Measurements from ENCODE around the gene TRMO.
A peak's percentile ranks its signal among the peaks of the same experiment; 100 is the strongest.

The TRMO gene

DNA sequence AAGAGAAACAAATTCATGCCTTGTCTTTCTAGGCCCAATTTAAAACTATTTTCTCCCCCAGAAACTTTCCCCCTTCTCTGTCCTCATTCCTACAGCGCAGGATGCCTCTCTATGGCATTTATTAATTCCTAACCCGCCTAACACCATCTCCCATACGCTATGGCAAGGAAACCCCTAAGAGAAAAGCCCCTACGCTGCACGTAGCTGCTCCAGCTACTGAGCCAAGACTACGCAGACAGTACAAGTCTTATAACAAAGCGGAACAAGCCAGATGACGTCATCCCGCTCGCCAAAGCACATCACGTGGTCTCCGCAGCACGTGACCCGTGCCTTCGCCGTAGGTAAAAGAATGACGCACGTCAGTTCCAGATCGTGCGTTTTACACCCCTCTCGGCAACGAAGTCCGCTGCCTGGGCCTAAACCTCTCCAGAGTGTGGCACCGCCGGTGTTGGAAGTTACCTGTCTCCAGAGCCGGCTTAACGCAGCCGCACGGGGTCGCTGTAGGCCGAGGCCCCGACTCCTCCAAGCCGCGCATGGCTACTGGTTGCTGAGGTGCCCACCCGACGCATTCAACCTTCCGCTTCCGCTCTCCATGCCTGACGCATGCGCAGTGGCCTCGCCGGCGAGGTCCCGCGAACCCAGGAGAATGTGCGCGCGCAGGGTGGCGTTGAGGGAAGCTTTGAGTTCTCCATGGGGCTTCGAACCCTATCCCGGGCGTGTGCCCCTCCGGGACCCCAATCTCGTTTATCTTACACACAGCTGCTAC, at the start of gene TRMO (continued):
- TF ChIP-seq KLF16 (tag by site-specific recombination; IDR thresholded peaks at IDR 0.05), result peak; percentile 95
- TF ChIP-seq ZNF10 (tag by site-specific recombination; IDR thresholded peaks at IDR 0.05), result peak; percentile 91
- TF ChIP-seq, protein P1, sequence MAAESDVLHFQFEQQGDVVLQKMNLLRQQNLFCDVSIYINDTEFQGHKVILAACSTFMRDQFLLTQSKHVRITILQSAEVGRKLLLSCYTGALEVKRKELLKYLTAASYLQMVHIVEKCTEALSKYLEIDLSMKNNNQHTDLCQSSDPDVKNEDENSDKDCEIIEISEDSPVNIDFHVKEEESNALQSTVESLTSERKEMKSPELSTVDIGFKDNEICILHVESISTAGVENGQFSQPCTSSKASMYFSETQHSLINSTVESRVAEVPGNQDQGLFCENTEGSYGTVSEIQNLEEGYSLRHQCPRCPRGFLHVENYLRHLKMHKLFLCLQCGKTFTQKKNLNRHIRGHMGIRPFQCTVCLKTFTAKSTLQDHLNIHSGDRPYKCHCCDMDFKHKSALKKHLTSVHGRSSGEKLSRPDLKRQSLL (tag by site-specific recombination; IDR thresholded peaks at IDR 0.05), result no peak
- no peak for TF ChIP-seq ZNF521 (tag by site-specific recombination; IDR thresholded peaks at IDR 0.05)
- TF ChIP-seq TCF7L2 (IDR thresholded peaks at IDR 0.05; ENCODE audit: borderline replicate concordance, low read depth, low read length), result no peak
- TF ChIP-seq ZNF155 (tag by site-specific recombination; IDR thresholded peaks at IDR 0.05), result no peak
- TF ChIP-seq ZNF202 (tag by site-specific recombination; IDR thresholded peaks at IDR 0.05; ENCODE audit: borderline replicate concordance), result no peak
- TF ChIP-seq, protein P2, sequence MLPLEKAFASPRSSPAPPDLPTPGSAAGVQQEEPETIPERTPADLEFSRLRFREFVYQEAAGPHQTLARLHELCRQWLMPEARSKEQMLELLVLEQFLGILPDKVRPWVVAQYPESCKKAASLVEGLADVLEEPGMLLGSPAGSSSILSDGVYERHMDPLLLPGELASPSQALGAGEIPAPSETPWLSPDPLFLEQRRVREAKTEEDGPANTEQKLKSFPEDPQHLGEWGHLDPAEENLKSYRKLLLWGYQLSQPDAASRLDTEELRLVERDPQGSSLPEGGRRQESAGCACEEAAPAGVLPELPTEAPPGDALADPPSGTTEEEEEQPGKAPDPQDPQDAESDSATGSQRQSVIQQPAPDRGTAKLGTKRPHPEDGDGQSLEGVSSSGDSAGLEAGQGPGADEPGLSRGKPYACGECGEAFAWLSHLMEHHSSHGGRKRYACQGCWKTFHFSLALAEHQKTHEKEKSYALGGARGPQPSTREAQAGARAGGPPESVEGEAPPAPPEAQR (tag by site-specific recombination; IDR thresholded peaks at IDR 0.05), result peak; percentile 92
- TF ChIP-seq ZEB2 (tag by site-specific recombination; IDR thresholded peaks at IDR 0.05), result peak; percentile 97
- TF ChIP-seq ZNF610 (tag by site-specific recombination; IDR thresholded peaks at IDR 0.05; ENCODE audit: borderline replicate concordance), result peak; percentile 90
- TF ChIP-seq ZNF157 (tag by site-specific recombination; IDR thresholded peaks at IDR 0.05), result 0 out of 2 replicates have a peak, but pooled peaks have one; percentile 43
- TF ChIP-seq, protein P3, sequence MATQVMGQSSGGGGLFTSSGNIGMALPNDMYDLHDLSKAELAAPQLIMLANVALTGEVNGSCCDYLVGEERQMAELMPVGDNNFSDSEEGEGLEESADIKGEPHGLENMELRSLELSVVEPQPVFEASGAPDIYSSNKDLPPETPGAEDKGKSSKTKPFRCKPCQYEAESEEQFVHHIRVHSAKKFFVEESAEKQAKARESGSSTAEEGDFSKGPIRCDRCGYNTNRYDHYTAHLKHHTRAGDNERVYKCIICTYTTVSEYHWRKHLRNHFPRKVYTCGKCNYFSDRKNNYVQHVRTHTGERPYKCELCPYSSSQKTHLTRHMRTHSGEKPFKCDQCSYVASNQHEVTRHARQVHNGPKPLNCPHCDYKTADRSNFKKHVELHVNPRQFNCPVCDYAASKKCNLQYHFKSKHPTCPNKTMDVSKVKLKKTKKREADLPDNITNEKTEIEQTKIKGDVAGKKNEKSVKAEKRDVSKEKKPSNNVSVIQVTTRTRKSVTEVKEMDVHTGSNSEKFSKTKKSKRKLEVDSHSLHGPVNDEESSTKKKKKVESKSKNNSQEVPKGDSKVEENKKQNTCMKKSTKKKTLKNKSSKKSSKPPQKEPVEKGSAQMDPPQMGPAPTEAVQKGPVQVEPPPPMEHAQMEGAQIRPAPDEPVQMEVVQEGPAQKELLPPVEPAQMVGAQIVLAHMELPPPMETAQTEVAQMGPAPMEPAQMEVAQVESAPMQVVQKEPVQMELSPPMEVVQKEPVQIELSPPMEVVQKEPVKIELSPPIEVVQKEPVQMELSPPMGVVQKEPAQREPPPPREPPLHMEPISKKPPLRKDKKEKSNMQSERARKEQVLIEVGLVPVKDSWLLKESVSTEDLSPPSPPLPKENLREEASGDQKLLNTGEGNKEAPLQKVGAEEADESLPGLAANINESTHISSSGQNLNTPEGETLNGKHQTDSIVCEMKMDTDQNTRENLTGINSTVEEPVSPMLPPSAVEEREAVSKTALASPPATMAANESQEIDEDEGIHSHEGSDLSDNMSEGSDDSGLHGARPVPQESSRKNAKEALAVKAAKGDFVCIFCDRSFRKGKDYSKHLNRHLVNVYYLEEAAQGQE (tag by site-specific recombination; IDR thresholded peaks at IDR 0.05), result peak; percentile 58

DNA sequence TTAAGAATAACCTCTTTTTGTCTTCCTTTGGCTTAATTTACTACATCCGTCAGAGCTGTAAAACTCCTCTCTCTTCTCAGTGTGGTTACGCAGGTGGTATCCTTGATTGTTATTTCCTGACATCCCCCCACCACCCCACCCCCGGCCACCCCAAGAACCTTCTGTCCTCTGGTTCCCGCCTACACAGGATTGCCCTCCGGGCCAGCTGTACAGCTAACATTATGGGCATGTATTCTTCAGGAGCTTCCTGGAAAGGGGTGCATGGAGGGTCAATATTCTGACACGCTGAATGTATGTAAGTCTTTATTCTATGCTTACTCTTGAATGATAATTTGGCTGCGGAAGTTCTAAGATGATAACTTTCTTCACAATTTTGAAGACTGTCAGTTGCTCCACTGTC, 47.9 kb upstream of the TRMO start:
- ChIA-PET CTCF (interaction anchor here (0.9 kb wide), 1 partner anchor 11 kb away, joined by 3 read pairs; no protein-coding TSS in a partner anchor), POLR2A (no interaction called here)
- Histone ChIP-seq H3K36me3 (ENCODE audit: control insufficient read depth in 2 of 2, insufficient read depth in 1 of 2, low read length in 2 of 2) (no peaks in the 10 kb centered on the region), H3K9me3 (ENCODE audit: control insufficient read depth, insufficient read depth, low read depth, low read length) (no peaks in the 10 kb centered on the region), H3K4me3 (ENCODE audit: low read depth, low read length) (no peak overlapping the region), H3K27ac (ENCODE audit: extremely low read depth, low read depth, low read length) (no peak overlapping the region), H3K4me1 (ENCODE audit: control insufficient read depth, insufficient read depth, low read length) (no peaks in the 10 kb centered on the region)
- TF ChIP-seq WT1 (tag by site-specific recombination; IDR thresholded peaks at IDR 0.05) (no peak), ZNF626 (tag by site-specific recombination; IDR thresholded peaks at IDR 0.05) (no peak), ZNF214 (tag by site-specific recombination; IDR thresholded peaks at IDR 0.05; ENCODE audit: borderline replicate concordance) (no peak), ZNF585B (tag by site-specific recombination; IDR thresholded peaks at IDR 0.05) (no peak), ZNF133 (tag by site-specific recombination; IDR thresholded peaks at IDR 0.05) (no peak), ZNF394 (tag by site-specific recombination; IDR thresholded peaks at IDR 0.05; ENCODE audit: borderline replicate concordance) (no peak)
- TF ChIP-seq, protein P4, sequence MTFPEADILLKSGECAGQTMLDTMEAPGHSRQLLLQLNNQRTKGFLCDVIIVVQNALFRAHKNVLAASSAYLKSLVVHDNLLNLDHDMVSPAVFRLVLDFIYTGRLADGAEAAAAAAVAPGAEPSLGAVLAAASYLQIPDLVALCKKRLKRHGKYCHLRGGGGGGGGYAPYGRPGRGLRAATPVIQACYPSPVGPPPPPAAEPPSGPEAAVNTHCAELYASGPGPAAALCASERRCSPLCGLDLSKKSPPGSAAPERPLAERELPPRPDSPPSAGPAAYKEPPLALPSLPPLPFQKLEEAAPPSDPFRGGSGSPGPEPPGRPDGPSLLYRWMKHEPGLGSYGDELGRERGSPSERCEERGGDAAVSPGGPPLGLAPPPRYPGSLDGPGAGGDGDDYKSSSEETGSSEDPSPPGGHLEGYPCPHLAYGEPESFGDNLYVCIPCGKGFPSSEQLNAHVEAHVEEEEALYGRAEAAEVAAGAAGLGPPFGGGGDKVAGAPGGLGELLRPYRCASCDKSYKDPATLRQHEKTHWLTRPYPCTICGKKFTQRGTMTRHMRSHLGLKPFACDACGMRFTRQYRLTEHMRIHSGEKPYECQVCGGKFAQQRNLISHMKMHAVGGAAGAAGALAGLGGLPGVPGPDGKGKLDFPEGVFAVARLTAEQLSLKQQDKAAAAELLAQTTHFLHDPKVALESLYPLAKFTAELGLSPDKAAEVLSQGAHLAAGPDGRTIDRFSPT (tag by site-specific recombination; IDR thresholded peaks at IDR 0.05), result no peak
- TF ChIP-seq, protein P5, sequence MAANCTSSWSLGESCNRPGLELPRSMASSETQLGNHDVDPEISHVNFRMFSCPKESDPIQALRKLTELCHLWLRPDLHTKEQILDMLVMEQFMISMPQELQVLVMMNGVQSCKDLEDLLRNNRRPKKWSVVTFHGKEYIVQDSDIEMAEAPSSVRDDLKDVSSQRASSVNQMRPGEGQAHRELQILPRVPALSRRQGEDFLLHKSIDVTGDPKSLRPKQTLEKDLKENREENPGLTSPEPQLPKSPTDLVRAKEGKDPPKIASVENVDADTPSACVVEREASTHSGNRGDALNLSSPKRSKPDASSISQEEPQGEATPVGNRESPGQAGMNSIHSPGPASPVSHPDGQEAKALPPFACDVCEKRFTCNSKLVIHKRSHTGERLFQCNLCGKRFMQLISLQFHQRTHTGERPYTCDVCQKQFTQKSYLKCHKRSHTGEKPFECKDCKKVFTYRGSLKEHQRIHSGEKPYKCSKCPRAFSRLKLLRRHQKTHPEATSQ (tag by site-specific recombination; IDR thresholded peaks at IDR 0.05), result no peak

All from HEK293 (cell line).